Measurements from ENCODE around the gene FGD5.

The FGD5 gene

DNA sequence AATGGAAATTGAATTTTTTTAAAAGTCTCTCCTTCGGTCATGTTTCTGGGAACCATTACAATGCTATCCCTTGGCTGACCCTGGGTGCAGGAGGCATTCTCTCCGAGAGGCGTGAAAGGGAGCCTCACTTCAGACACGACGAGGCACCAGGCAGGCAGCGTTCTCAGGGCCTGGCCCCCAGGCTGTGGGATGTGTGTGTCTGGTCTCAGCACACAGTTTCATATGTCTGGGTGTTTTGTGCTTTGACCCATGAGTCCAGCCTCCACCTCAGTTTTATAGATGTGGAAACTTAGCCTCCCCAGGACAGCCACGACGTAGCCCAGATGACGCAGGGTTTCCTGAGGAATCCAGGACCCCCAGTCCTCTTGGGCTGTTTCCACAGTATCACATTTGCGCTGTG, 34.0 kb downstream of the FGD5 start:
- DNase-seq (ENCODE audit: low spot score), result no peak

DNA sequence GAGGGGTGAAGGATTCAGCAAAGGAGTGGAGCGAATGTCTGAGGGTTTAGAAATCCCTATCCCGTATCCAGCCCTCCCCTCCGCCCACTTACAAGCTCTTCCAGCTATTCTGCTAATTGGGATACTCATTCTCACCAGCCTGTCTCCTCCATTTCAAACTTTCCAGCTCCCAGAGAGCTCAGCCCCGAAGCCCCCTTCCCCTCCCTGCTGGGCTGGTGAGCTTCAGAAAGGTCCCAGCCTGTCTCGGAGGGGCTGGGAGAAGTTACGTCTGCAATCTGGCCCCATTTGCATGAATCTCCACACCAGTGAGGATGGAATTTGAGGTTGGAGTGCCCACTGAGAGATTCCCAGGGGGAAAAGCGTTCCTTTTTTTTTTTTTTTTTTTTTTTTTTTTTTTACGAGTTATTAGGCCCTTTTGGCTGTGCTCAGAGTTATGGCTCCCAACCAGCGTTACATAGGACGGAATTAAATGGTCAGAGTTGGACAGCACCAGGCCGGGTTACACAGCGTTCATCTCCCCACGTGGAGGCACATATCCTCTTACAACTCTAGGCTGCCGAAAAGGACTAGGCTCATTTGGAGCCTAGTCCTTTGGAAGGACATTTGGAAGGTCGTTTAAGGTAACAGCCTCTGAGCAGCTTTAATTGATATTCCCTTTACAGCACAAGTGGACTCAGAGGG, 34.6 kb downstream of the FGD5 start:
- no peak for DNase-seq (ENCODE audit: low spot score)

DNA sequence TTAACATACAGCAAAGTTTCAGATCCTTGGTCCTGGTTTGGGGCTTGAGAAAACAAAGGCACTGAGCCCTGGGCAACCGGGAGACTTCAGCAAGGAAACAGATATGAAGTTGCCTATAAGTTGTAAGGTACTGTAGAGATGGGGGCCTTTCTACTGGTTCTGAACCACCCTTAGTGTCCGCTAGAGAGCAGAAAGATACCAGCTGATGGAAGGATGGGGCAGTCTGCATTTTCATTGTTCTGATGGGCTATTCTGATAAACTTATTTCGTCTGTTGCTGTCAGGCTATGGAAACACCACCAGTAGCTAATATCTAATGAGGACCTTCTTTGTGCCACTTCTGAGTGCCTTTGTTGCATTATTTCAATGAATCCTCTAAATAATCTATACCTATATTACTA, 38.7 kb downstream of the FGD5 start:
- no peak for DNase-seq (ENCODE audit: low spot score)

DNA sequence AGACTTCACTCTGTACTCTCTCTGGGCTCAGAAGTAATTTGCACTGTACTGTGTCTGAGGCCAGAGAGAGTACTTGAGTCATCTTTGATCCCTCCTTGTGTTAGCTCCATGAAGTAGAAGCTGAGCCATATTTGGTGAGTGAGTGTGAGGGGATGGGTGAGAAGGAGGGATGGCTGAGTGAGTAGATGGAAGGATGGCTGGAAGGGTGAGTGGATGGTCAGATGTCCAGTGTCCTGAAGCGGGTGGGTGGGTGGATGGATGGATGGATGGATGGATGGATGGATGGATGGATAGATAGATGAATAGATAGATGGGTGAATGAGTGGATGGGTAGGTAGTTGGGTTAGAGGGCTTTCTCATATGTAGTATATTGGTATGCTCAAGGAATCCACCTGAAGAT, 39.3 kb downstream of the FGD5 start:
- DNase-seq (ENCODE audit: low spot score), result no peak

DNA sequence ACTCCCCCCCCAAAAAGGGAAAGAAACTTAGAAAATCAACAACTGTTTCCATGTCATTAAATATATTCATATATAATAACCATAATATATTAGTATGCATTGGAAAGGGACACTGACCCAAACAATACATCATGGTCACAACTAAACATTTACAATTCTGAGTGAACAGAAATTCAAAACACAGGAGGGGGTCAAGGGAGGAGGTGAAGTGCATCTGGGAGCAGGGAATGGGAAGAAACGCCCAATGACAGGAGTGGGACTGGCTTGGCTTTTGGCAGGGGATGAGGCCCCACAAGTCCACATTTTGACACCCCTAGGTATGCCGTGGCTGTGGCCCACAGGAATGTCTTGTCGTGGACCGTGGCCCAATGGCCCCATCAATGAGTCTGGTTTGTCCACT, 41.1 kb downstream of the FGD5 start:
- DNase-seq (ENCODE audit: low spot score), result no peak

DNA sequence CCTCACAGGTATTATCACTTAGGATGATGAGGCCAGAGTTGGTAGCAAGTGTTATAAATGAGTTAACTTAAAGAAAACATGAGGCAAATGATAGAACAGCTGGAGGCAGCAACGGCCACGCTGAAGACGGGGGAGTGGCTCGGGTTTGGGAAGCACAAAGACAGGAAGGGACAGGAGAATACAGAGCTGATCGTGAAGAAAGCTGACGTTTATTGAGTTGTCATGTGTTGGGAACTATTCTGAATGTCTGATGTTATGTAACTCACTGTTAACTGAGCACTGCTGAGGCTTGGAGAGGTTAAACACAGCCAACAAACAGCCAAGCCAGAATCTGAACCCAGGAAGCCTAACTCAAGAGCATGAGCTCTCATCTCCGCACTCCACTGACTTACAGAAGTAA, 42.3 kb downstream of the FGD5 start:
- DNase-seq (ENCODE audit: low spot score), result no peak

DNA sequence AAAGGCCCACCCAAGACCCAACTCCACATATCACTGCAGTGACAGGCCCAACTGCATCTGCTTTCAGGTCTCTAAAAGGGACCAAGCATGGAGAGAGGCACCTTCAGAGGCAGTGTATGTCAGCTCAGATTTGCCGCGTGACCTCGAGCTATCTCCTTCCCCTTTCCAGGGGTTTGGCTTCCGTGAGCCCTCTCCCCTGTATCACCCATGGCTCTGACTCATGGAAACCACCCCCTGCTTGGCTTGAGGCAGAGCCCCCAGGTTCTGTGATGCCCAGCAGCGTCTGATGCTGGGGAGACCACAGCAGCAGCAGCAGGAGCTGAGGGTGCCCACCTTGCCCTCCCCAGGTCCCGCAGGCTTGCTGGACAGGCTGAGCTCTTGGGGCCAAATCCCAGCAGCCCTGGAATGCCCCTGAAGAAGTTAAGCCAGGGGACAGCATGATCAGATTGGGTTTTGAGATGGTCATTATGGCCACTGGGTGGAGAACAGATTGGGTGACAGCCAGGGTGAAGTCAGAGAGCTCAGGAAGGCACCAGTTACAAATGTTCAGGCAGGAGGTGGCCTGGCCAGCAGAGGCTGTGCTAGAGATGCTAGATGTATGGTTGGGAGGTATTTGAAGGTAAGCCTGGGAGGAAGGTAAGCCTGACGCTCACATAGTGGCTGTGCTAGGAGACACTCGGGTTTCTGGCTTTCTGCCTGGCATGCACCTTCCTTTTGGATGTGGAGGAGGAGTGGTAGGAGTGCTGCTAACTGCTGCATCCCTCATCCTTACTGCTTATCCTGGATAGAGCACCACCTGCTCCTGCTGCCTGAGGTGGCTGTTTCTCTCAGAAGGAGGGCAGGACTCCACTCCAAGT, 42.9 kb downstream of the FGD5 start:
- DNase-seq (ENCODE audit: low spot score), result no peak

DNA sequence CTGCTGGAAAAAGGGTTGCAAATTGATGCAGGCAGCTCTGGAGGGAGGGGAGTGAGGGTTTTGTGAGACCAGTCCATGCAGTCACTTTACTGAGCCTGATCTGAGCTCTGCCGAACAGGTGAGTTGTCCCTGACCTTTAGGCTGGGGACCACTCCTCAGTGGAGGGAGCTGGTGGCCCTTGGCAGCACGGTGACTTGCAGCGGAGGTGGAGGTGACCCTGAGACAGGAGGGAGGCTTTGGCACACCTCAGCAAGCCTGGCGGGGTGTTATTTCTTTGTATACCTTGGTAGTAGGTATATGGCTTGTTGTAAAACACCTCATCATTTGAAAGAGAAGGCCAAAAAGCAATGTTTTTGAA, 43.5 kb downstream of the FGD5 start:
- no peak for DNase-seq (ENCODE audit: low spot score)

DNA sequence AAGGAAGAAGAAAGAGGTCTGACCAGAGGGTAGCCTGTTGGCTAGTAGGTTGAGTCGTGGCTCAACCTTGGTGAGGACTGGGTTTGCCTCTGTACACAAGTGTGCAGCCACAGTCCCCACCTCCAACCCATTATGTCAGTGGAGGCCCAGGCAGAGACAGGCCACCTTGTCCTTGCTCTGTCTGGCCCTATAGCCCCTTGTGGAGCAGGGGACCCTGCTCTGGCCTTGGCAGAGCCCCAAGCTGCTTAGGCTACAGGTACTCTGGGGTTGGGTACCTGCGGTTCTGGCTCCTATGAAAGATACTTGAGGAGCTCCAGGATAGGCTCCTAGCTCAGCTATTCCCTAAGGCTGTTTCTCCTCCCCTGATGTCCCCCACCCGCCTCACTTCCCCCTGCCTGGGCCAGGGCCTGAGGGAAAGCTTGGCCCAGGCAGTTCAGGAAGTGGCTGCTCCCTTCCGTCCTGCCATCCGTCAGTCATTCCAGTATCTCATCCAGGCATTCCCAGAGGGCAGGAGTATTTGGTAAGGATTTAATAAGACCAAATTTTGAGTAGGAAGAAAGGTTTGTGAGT, 44.0 kb downstream of the FGD5 start:
- no peak for DNase-seq (ENCODE audit: low spot score)

DNA sequence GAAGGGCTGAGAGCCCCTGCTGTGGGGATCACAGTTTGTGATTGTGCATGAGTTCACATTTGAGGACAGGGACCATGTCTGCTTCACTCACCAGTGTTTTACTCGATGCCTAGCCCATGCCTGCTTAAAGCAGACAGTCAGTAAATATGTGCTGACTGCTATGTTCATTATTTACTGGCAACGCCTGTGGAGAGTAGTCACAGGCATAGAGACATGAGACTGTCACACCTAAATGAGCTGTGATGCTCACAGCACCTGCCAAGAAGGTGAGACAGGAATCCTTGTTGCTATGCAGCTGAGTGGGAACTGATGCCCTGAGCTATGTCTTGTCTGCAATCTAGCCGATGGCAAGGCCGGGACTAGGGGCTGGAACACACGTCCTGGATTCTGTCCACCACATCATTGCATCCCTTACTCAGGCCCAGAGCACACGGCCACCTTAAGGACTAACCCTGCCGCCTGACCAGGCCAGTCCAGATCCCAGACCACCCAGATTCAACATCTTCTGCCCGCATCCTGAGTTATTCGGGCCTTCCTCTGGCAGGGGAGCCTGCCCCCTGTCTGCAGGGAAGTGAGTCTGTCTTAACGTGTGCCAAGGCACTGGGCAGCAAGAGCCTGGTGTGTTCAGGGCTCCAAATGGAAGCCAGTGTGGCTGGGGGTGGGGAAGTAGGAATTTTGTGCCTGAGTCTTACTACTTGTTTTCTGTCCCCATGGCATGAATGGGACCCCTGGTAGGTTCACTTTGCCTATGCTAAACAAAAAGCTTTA, 44.8 kb downstream of the FGD5 start:
- DNase-seq (ENCODE audit: low spot score), result no peak

DNA sequence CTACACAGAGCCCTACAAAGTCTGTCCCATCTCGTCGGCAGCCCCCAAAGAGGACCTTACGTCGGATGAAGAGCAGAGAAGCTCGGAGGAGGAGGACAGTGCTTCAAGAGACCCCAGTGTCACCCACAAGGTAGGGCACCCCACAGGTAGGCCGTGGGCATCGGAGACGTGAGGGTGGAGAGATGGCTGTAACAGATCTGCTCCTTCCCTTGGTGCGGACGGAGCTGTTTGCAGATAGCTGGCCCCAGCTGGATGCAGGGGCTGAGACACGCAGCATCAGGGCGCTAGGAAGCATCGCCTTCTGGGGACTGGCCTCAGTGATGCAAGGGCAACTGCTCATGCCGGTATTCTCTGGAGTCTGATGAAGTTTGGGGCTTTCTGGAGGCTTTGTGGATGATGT, 45.4 kb downstream of the FGD5 start:
- no peak for DNase-seq (ENCODE audit: low spot score)

DNA sequence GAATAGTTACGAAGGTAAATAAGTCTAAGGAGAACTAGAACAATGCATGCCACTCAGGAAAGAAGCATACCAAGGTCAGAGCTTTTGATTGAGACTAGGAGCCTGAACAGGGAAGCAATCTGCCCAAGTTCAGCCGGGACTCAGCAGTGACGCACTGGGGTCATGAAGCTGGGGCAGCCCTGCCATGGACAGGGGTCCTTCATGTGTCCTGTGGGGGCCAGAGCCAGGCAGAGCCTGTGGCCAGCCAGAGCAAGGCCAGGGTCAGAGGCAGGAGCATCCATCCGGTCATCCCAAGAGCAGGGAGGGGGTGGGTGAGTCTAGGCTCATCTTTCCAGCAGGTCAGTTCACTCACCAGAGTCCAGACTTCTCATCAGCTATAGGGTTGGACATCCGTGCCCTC, 47.9 kb downstream of the FGD5 start:
- no peak for DNase-seq (ENCODE audit: low spot score)

DNA sequence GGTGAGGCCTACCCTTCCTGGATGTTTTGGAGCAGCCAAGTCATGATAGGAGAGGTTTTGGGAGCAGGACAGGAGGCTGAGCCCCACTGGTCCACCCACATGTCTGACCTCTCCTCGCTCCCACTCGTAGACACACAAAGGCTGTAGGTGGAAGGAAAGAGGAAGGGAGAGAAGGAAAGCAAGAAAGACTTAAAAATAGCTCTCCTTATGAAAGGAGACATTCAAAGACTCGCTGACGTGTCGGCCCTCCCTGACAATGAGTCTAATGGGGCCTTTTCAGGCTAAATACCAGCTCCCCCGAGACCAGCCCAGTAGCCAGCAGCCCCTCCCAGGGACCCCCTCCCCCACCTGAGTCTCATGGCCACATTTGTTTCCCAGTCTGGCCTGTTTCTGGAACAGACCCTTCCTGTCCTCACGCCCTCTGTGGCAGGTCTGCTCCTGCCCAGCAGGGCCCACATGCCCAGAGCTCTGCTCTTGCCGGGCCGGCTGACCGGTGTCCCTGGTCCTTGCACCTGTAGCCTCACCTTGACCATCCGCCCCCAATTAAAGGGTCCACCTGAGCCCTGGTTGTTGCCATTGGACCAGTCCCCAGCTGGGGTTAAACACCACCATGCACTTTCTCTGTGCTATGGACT, 49.3 kb downstream of the FGD5 start:
- no peak for DNase-seq (ENCODE audit: low spot score)

DNA sequence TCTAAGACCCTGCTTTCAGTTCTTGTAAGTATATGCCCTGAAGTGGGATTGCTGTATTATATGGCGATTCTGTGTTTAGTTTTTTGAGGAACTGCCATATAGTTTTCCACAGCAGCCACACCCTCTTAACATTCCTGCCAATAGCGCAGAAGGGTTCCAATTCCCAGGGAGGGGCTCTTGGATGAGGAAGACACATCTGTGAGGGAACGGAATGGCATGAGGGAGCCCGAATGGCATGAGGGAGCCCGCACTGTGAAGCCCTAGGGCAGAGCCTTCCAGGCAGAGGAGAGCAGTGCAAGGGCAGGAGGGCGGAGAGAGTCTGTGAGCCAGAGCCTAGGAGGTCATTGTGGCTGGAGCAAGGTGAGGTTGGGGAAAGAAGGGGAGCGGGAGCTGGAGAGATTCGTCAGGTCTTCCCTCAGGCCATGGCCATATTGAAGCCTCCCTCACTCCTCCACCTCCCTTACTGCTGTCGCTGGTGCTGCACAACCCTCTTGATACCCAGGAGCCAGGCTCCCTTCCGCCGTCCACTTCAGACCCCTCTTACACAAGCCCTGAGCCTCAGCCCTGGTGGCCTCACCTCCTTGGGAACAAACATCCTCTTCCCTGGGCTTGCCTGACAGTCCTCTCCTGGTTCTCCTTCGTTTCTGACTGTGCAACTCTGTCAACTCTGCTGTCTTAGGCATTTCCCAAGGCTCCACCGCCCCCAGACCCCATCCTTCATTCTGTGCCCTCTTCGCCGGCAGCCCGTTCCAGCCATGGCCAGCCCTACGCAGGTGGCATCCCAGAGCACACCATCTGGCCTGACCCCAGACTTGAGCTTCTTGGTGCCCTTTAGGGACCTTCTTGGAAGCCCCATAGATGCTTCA, 51.4 kb downstream of the FGD5 start:
- no peak for DNase-seq (ENCODE audit: low spot score)

DNA sequence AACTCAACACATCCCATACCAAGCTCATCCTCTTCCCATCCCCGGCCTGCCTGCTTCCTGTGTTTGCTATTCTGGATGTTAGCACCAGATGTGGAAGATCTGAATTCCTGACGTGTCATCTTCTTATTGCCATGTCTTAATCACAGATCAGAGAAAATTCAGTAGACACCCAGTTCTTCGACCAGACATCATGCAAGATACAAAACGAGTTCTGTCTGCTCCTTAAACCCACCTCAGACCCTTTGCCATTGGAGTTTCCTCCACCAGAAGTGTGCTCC, 52.0 kb downstream of the FGD5 start:
- no peak for DNase-seq (ENCODE audit: low spot score)

DNA sequence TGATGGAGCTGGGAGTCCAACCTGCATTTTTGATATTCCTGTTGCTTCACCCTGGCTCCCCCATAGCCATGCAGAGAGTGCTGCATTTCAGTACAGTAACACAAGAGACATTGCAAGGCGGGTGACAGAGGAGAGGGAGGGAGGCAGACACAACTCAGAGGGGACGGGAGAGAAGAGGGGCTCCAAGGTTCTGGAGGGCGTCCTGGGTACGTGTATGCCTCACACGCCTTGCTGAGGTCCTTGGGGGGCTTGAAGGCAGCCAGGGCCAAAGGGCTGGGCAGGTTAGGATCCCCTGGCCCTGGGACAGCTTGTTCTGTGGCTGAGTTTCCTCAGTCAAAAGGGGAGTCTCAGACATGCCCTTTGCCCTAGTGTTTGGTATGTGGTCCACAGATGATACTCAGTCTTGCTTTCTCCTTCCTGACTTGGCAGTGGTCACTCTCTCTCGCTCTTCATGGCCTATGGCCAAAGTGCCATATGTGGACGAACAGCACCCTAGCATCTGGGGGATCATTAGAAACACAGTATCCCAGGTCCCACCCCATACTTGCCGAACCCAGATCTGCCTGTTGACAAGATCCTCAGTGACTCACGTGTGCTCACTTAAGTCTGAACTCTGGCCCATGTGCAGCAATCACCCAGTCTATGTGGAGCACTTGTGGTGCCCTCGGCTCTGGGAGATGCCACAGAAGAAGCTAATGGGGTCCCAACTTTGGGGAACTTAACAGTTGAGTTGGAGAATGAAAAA, 52.9 kb downstream of the FGD5 start:
- no peak for DNase-seq (ENCODE audit: low spot score)

DNA sequence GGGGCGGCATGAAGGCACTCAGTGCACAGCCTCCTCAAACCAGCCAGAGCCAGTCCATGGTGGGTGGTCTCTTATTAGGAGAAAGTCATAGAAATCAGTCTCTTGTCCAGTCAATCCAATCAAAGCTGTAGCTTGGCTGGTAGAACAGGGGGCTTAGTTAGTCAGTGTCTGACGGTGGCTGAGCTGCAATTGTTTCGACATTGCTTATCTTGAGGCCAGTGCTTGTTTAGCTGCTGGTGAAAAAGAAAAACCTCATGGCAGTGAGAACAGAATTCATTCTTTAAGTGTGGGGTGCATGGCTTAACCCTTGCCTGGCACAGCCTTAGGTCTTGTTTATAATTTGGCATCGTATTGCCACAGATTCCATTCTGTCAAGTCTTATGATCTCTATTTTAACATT, 53.9 kb downstream of the FGD5 start:
- DNase-seq (ENCODE audit: low spot score), result no peak

DNA sequence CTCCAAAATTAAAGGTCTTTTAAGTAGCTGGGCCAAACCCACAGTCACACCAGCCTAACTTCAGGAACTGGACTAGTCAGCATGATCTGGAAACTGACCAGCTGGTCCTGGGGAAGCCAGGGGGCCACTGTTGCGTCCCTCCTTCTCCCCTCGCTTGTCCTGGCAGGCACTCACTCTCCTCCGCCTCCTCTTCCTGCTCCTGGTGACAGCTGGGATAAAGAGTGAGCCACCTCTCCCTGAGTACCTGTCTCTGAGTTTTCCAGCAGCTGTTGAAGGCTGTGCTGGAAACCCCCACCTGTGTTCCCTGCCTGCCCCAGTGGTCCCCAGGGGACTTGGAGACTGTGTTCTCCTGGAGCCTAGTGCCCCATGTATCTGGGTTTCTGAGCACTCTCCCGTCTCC, 56.0 kb downstream of the FGD5 start:
- no peak for DNase-seq (ENCODE audit: low spot score)

DNA sequence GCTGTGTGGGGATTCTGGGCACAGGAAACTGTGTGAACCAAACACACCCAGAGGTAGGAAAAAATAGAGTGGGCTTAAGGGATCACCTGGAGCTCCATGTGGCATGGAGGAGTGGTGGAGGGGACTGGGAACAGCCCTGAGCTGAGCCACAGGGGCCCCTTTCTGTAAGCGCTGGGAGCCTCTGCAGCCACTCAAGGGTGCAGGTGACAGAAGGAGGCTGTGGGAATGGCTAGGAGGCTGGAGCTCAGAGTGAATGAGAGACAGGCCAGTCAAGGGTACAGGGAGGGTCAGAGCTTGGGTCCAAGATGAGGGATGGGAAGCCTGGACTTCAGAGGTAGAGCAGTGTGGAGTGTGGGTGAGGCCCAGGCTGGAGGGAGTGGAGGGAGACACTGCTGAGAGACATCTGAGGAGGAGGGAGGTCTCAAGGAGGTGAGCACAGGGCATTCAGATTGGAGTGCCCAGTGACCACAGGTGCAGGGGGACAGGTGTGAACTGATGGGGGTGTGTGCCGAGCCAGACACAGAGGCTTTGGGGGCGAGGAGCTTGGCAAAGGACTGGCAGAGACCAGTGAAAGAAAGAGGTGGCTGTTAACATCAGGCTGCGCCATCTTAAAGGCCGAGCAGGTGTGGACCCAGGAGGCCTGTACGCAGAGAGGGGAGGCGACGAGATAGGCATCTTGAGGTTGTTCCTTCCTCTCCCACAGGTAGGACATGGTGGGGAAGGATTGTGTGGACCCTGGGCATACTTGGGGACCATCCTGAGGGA, 56.8 kb downstream of the FGD5 start:
- DNase-seq (ENCODE audit: low spot score), result no peak

DNA sequence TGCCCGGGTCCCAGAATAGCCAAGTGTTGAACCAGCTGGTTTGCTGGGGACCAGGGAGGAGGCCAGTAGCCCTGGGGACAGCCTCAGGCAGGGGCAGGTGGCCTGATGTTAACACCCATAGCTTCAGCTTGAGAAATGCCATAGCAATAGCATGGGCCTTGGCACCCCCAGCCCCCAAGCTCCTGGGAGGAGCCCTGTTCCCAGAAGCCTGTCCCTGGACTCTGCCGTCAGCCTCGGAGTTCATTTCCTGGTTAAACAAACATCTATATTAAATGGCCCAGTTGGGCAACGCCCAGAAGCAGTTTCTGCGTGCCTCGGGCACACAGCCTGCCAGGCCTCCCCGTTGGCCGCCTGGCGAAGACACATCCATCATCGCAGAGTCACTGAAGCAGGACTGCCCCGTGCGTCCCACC, 58.2 kb downstream of the FGD5 start:
- no peak for DNase-seq (ENCODE audit: low spot score)
